Effector memory CD4-positive, alpha-beta T cell (primary cell): ENCODE data around the gene ATP8A2.

Experiments used
- DNase-seq, 3 donors: peaks; one replicate each; pipeline ENCODE4 v3.0.0-alpha.2; 2020
- H3K27ac ChIP-seq: 2 replicates; pipeline ENCODE4 v1.7.0; 2013; ENCODE audit warnings: mild to moderate bottlenecking, low read length, moderate library complexity; ENCODE audit not compliant: insufficient read depth, poor library complexity, severe bottlenecking
- H3K27me3 ChIP-seq: replicated peaks from 2 replicates; pipeline ENCODE4 v1.7.0; 2013; ENCODE audit warnings: mild to moderate bottlenecking, low read length; ENCODE audit not compliant: insufficient read depth, control insufficient read depth, poor library complexity, severe bottlenecking
- H3K36me3 ChIP-seq: 2 replicates; pipeline ENCODE4 v1.7.0; 2013; ENCODE audit warnings: mild to moderate bottlenecking, low read length, moderate library complexity; ENCODE audit not compliant: control insufficient read depth, insufficient read depth
- H3K4me1 ChIP-seq: 2 replicates; pipeline ENCODE4 v1.7.0; 2013; ENCODE audit warnings: low read length, mild to moderate bottlenecking; ENCODE audit not compliant: control insufficient read depth, insufficient read depth, poor library complexity, severe bottlenecking
- H3K4me3 ChIP-seq: 2 replicates; pipeline ENCODE4 v1.7.0; 2013; ENCODE audit warnings: low read length, low read depth, mild to moderate bottlenecking; ENCODE audit not compliant: insufficient read depth, poor library complexity, severe bottlenecking
- H3K9me3 ChIP-seq: 2 replicates; pipeline ENCODE4 v1.7.0; 2013; ENCODE audit warnings: mild to moderate bottlenecking, low read length, moderate library complexity; ENCODE audit not compliant: control insufficient read depth

The ATP8A2 gene

GRCh38 chr13:25415241-25415640 lies 43.5 kb downstream of the ATP8A2 start:
- H3K27ac ChIP-seq, result no peak overlapping the region
- H3K4me1 ChIP-seq, result no peaks in the 10 kb centered on the region
- no peaks in the 10 kb centered on the region for H3K9me3 ChIP-seq
- no peaks in the 10 kb centered on the region for H3K27me3 ChIP-seq
- H3K36me3 ChIP-seq, result no peaks in the 10 kb centered on the region
- DNase-seq, result no peak
- H3K4me3 ChIP-seq, result no peak overlapping the region

- no peaks in the 10 kb centered on the region for H3K9me3 ChIP-seq
- no peaks in the 10 kb centered on the region for H3K27me3 ChIP-seq
- no peak overlapping the region for H3K4me3 ChIP-seq
- DNase-seq, result no peak
- H3K27ac ChIP-seq, result no peak overlapping the region
- no peaks in the 10 kb centered on the region for H3K36me3 ChIP-seq
- no peaks in the 10 kb centered on the region for H3K4me1 ChIP-seq
These were observed 45.8 kb downstream of the ATP8A2 start for GRCh38 chr13:25417535-25417934.

GRCh38 chr13:25420161-25420560 lies 48.4 kb downstream of the ATP8A2 start:
- Histone ChIP-seq H3K36me3 (no peaks in the 10 kb centered on the region), H3K4me3 (no peak overlapping the region), H3K9me3 (no peaks in the 10 kb centered on the region), H3K4me1 (no peaks in the 10 kb centered on the region), H3K27me3 (no peaks in the 10 kb centered on the region), H3K27ac (no peak overlapping the region)
- DNase-seq, result no peak

GRCh38 chr13:25421612-25422011 lies 49.8 kb downstream of the ATP8A2 start:
- Histone ChIP-seq H3K4me1 (no peaks in the 10 kb centered on the region), H3K9me3 (no peaks in the 10 kb centered on the region), H3K27ac (no peak overlapping the region), H3K36me3 (no peaks in the 10 kb centered on the region), H3K27me3 (no peaks in the 10 kb centered on the region), H3K4me3 (no peak overlapping the region)
- DNase-seq, result no peak

DNA sequence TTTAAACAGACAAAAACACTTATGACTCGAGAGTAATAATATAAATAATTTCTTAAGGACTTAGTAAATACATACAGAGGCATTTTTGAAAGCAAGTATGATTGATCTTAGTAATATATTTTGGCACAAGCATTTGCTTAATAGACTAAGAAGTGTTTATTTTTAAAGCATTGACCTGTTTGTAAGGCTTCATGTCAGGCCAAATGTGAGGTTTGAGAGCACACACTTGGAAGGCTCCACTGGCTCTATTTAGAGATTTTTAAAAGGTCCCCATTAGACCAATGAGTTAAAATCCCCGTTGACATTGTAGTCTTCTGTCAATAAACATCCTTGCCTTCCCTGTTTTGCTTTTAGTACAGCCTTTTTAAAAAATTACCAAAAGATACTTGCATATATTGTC lies 50.4 kb downstream of the ATP8A2 start:
- H3K36me3 ChIP-seq, result no peaks in the 10 kb centered on the region
- H3K27ac ChIP-seq, result no peak overlapping the region
- H3K9me3 ChIP-seq, result no peaks in the 10 kb centered on the region
- no peaks in the 10 kb centered on the region for H3K4me1 ChIP-seq
- H3K4me3 ChIP-seq, result no peak overlapping the region
- no peaks in the 10 kb centered on the region for H3K27me3 ChIP-seq
- no peak for DNase-seq

DNA sequence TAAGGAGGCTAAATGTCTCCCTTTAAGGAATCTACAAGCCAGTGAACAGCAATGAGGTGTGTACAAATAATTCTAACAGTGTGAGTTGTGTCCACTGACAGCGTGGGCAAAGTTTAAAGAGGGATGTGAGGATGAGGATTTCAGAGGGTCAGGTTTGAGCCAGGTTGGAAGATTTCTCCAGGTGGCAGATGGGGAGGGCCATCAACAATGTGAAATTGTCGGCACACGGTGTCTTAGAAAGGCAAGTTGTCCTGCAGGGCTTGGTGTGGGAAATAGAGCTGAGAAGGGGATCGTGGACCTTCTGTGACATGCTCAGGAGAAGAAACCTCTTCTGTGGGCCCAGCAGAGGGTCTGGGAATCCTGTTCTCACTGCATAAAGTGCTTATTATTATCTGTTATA lies 52.1 kb downstream of the ATP8A2 start:
- no peaks in the 10 kb centered on the region for H3K27me3 ChIP-seq
- no peak overlapping the region for H3K4me3 ChIP-seq
- H3K4me1 ChIP-seq, result no peaks in the 10 kb centered on the region
- no peak overlapping the region for H3K27ac ChIP-seq
- no peak for DNase-seq
- no peaks in the 10 kb centered on the region for H3K36me3 ChIP-seq
- H3K9me3 ChIP-seq, result no peaks in the 10 kb centered on the region

DNA sequence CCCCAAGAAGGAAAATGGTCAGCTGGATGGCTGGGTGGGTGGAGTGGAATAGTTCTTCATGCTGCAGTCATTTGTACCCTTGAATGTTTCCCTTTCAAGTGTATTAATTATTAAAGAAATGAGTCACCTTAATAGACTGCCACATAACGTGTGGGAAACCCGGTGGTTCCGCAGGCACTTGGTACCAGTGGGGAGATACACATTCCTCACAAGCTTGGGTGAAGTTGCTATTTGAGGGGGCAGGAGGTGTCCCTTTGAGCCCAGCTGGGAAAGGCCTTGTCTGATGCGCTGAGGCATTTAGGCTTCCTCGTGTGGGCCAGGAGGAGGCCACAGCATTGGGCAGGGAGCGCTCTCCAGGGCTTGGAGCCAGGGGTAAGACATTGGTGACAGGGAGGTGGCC lies 57.7 kb downstream of the ATP8A2 start:
- H3K27ac ChIP-seq, result no peak overlapping the region
- no peak overlapping the region for H3K4me3 ChIP-seq
- no peaks in the 10 kb centered on the region for H3K4me1 ChIP-seq
- no peaks in the 10 kb centered on the region for H3K27me3 ChIP-seq
- DNase-seq, result no peak
- H3K9me3 ChIP-seq, result no peaks in the 10 kb centered on the region
- H3K36me3 ChIP-seq, result no peaks in the 10 kb centered on the region

DNA sequence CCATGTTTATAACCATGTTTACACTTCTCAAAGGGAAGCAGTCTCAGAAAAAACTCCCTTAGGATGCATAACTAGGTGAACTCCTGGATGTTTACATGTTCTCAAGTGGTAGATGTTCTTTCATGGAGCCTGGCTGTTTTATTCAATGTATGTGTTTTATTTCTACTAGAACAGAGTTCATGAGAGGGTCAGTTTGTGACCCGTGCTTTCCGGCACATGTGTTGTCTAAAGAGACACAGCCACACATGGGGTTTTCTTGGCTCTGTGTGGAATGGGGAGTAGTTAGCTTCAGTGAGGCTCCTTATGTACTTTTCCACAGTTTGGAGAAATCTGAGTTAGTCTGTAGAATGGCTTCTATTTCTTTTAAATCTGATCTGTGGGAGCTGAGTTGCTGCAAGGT lies 60.9 kb downstream of the ATP8A2 start:
- H3K4me1 ChIP-seq, result no peaks in the 10 kb centered on the region
- no peaks in the 10 kb centered on the region for H3K27me3 ChIP-seq
- H3K36me3 ChIP-seq, result no peaks in the 10 kb centered on the region
- H3K27ac ChIP-seq, result no peak overlapping the region
- no peak overlapping the region for H3K4me3 ChIP-seq
- DNase-seq, result no peak
- H3K9me3 ChIP-seq, result no peaks in the 10 kb centered on the region

DNA sequence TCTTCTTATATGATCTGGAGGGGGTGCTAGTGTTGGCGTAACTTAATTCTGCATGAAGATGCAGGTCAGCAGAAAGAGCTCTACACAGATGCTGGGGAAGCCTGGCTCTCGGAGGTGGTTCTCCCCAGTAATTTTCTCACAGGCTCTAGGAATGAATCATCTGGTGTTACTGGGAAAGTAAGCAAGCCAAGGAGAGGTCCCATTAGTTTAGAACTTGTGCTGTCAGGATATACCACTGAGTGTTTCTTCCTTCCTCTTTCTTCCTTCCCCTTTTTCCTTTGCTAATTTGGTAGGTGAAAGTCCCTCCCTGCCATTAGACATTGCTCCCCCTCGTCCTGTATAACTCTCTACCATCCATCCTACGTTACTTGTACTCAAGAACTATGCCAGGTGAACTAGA lies 68.3 kb downstream of the ATP8A2 start:
- Histone ChIP-seq H3K9me3 (no peaks in the 10 kb centered on the region), H3K27ac (no peak overlapping the region), H3K4me1 (no peaks in the 10 kb centered on the region), H3K27me3 (peaks cover 3% of the 10 kb centered on the region), H3K4me3 (no peak overlapping the region), H3K36me3 (no peaks in the 10 kb centered on the region)
- no peak for DNase-seq

DNA sequence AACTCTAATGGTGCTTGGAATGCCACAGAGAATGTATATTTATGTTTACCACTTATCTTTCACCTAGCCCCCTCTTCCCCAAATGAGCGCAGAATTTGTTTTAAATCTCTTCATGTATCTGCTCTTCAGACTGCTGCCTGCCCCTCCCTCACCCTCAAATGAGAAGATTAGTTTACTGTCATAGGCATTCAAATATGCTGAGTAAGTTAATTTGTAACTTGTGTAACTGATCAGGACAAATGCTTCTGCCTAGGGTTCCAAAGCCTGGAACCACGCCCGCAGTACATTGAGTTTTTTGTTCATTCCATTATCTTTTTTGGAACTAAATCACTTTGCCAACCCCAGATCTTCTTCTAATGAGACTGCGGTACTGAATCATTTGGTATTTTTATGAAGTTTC lies 74.5 kb downstream of the ATP8A2 start:
- Histone ChIP-seq H3K36me3 (no peaks in the 10 kb centered on the region), H3K9me3 (no peaks in the 10 kb centered on the region), H3K4me3 (no peak overlapping the region), H3K27ac (no peak overlapping the region), H3K4me1 (no peaks in the 10 kb centered on the region), H3K27me3 (no peaks in the 10 kb centered on the region)
- no peak for DNase-seq

GRCh38 chr13:25447396-25447795 lies 75.6 kb downstream of the ATP8A2 start:
- Histone ChIP-seq H3K9me3 (no peaks in the 10 kb centered on the region), H3K4me3 (no peak overlapping the region), H3K36me3 (no peaks in the 10 kb centered on the region), H3K4me1 (no peaks in the 10 kb centered on the region), H3K27me3 (no peaks in the 10 kb centered on the region), H3K27ac (no peak overlapping the region)
- no peak for DNase-seq
